ENCODE measurements around the gene CGB5.

Gene CGB5

DNA sequence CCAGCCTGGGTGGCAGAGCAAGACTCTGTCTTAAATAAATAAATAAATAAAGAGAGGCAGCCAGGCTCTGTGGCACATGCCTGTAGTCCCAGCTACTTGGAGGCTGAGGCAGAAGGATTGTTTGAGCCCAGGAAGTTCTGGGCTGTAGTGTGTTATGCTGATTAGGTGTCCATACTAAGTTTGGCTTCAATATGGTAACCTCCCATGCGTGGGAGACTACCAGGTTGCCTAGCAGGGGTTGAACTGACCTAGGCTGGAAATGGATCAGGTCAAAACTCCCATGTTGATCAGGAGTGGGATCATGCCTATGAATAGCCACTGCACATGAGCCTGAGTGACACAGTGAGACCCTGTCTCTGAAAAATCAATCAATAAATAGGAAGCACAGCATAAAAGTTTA, 37.6 kb downstream of the CGB5 start:
- no peak for TF ChIP-seq CTCF (IDR thresholded peaks at IDR 0.05; ENCODE audit: insufficient read depth, missing control alignments)
- no peak for FAIRE-seq
- no peak for DNase-seq (ENCODE audit: insufficient read length, low spot score)

DNA sequence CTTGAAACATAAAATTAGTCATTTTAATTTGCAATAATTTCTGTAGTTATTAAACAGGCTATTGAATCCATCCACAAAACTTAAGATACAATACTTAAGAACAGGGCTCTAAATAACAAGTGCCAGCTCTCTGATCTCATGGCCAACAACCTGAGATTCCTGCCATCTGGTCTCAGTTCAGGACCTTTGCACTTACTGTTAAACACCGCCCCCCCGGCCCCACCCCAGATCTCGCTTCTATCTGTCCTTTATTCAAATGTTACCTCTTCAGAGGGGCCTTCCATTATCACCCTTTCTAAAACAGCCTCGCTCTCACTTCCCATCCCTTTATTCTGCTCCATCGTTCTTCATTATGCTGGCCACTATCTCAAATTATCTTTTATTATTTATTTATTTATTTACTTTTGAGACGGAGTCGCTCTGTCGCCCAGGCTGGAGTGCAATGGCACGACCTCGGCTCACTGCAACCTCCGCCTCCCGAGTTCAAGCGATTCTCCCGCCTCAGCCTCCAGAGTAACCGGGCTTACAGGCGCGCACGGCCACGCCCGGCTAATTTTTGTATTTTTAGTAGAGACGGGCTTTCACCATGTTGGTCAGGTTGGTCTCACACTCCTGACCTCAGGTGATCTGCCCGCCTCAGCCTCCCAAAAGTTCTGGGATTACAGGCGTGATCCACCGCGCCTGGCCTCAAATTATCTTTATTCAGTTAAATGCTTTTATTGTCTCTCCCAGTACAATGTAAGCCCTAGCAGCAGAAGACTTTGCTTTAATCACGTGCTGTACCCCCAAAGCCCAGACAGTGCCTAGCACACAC, 40.8 kb downstream of the CGB5 start:
- FAIRE-seq = no peak

DNA sequence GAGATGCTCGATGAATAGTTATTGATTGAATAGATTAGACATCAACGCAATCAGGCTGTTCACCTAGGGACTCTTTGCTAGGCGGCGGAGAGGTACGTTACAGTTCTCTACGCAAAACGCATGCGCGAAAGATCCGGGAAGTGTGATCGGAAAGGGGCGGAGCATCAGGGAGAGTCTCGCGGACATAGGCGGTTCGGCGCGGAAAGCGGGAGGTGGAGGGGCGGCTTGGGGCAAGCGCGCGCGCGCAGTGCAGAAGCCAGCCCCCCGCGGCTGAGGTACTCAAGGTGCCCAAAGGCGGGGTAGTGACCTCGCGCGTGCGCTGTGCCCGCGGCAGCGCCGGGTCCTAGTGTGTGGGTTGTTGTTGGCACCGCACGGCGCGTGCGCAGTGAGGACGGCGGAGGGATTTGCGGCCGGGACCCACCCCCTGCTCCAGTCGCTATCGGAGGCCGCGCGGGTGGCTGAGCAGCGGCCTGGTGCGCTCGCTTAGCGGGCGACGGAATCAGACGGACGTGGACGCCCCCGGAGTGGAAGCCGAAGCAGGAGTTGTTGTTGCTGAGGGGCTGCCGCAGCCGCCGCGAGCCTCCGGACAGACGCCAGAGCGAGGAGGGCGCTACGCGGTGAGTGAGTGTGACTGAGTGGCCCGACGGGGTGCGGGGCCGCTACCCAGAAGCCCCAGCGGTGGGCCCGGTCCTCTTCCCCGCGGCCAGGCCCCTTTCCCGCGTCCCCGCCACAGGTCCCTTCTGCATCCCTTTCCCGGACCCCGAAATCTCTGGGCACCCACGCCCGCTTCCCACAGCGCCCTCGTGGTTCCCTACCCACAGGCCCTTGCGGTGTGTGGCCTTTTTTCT, 41.6 kb downstream of the CGB5 start, which contains the start of gene SNRNP70:
Gene SNRNP70 (plus strand): TSS at position 432 of the 848 bp plus-strand sequence. CDS start 964 bp downstream, outside the sequence.
- no peak for TF ChIP-seq CTCF (IDR thresholded peaks at IDR 0.05; ENCODE audit: insufficient read depth, missing control alignments)
- no peak for FAIRE-seq
- DNase-seq (ENCODE audit: insufficient read length, low spot score) = peak; percentile 99

More for the DNA sequence above, 40.8 kb downstream of the CGB5 start:
- DNase-seq (ENCODE audit: insufficient read length, low spot score) = no peak
- TF ChIP-seq CTCF (IDR thresholded peaks at IDR 0.05; ENCODE audit: insufficient read depth, missing control alignments) = no peak

GRCh38 chr19:49085868-49086232, 42.2 kb downstream of the CGB5 start:
- FAIRE-seq (no peak), DNase-seq (ENCODE audit: insufficient read length, low spot score) (no peak)
- TF ChIP-seq CTCF (IDR thresholded peaks at IDR 0.05; ENCODE audit: insufficient read depth, missing control alignments) = no peak

DNA sequence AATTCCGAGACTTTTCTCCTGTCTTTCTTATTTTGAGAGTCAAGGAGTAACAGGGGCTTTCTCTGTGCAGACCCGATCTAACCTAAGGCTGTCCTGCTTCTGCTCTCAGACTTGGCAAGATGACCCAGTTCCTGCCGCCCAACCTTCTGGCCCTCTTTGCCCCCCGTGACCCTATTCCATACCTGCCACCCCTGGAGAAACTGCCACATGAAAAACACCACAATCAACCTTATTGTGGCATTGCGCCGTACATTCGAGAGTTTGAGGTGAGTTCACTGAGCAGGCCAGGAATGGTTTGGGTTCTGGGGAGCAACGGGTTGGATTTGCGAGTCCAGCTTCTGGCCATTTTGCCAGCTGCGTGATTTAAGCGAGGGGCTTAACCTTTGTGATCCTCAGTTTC, 42.6 kb downstream of the CGB5 start:
- DNase-seq (ENCODE audit: insufficient read length, low spot score) (no peak), FAIRE-seq (no peak)
- TF ChIP-seq CTCF (IDR thresholded peaks at IDR 0.05; ENCODE audit: insufficient read depth, missing control alignments) = no peak

DNA sequence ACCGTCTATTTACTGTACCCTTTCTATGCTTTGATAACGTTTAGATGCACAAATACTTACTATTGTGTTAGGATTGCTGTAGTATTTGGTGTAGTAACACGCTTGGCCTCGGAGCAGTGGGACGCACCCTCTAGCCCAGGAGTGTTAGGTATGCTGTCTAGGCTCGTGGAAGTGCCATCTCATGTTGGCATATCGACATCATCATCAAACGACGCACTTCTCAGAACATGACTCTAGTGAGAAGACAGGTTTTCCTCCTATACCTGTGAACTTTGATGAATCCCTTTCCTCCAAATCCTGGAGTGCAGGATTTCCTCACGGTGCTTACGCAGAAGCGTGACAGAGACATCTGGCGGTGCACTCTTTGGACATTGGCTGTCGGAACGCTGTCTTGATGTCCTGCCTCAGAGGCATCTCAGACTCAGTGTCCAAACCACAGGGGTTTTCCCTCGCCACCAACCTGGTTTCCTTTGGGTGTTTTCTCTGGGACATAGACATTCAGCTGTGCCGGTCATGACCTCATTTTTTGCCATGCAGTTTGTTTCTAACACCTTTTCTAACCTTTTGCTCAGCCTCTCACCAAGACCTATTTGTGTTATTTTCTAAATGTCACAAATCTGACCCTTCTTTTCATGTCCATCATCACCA, 47.9 kb downstream of the CGB5 start:
- no peak for TF ChIP-seq CTCF (IDR thresholded peaks at IDR 0.05; ENCODE audit: insufficient read depth, missing control alignments)
- DNase-seq (ENCODE audit: insufficient read length, low spot score) (no peak), FAIRE-seq (no peak)

All from D721Med (cell line).